RCC 7860 (cell line): ENCODE results near the gene TLE7.
A peak's percentile ranks its signal among the peaks of the same experiment; 100 is the strongest.

Experiments
- DNase-seq: peaks from one replicate; pipeline ENCODE4 v3.0.0-alpha.2; 2015; ENCODE audit warnings: low spot score
- FAIRE-seq: peaks from 2 replicates; lab custom pipeline; 2012; peaks lifted over from hg19 to GRCh38; lab: Jason Lieb, UNC

The TLE7 gene

GRCh38 chr16:71414038-71414437, 27.8 kb downstream of the TLE7 start:
- DNase-seq (no peak), FAIRE-seq (no peak)

GRCh38 chr16:71413341-71413740, 28.5 kb downstream of the TLE7 start:
- DNase-seq (no peak), FAIRE-seq (no peak)

- DNase-seq, result peak; percentile 48
- FAIRE-seq, result peak; percentile 47
Measured at GRCh38 chr16:71412270-71413160, 29.3 kb downstream of the TLE7 start.

- FAIRE-seq, result no peak
Measured at GRCh38 chr16:71410146-71410545, 31.7 kb downstream of the TLE7 start.

GRCh38 chr16:71409011-71409775, 32.7 kb downstream of the TLE7 start:
- FAIRE-seq (no peak), DNase-seq (no peak)

More at GRCh38 chr16:71410146-71410545, 31.7 kb downstream of the TLE7 start:
- no peak for DNase-seq

- DNase-seq (no peak), FAIRE-seq (no peak)
Measured at GRCh38 chr16:71408536-71408935, 33.3 kb downstream of the TLE7 start.

- FAIRE-seq (no peak), DNase-seq (no peak)
Measured at GRCh38 chr16:71407731-71408130, 34.1 kb downstream of the TLE7 start.

- DNase-seq (no peak), FAIRE-seq (no peak)
Measured at GRCh38 chr16:71406724-71407123, 35.1 kb downstream of the TLE7 start.

- DNase-seq (no peak), FAIRE-seq (no peak)
Measured at GRCh38 chr16:71406316-71406715, 35.5 kb downstream of the TLE7 start.

- DNase-seq (no peak), FAIRE-seq (no peak)
Measured at GRCh38 chr16:71404364-71404763, 37.5 kb downstream of the TLE7 start.

- no peak for DNase-seq
- no peak for FAIRE-seq
Measured at GRCh38 chr16:71402674-71403073, 39.2 kb downstream of the TLE7 start.

- DNase-seq, result no peak
- FAIRE-seq, result no peak
Measured at GRCh38 chr16:71402007-71402406, 39.8 kb downstream of the TLE7 start.

- no peak for DNase-seq
- no peak for FAIRE-seq
Measured at GRCh38 chr16:71399801-71400563, 41.9 kb downstream of the TLE7 start.

GRCh38 chr16:71396594-71396993, 45.3 kb downstream of the TLE7 start:
- DNase-seq (no peak), FAIRE-seq (no peak)

- DNase-seq (no peak), FAIRE-seq (no peak)
Measured at GRCh38 chr16:71389330-71389729, 52.5 kb downstream of the TLE7 start.

- no peak for DNase-seq
- no peak for FAIRE-seq
Measured at GRCh38 chr16:71387045-71387871, 54.6 kb downstream of the TLE7 start.

GRCh38 chr16:71384073-71384724, 57.7 kb downstream of the TLE7 start:
- no peak for FAIRE-seq

GRCh38 chr16:71383054-71383773, 58.6 kb downstream of the TLE7 start:
- DNase-seq, result no peak

More at GRCh38 chr16:71384073-71384724, 57.7 kb downstream of the TLE7 start:
- DNase-seq, result no peak

GRCh38 chr16:71380831-71381230, 61.0 kb downstream of the TLE7 start:
- FAIRE-seq, result no peak
- no peak for DNase-seq

More at GRCh38 chr16:71383054-71383773, 58.6 kb downstream of the TLE7 start:
- FAIRE-seq, result no peak
